H9 (cell line): ENCODE measurements around the gene GDI2. TPM values are rescaled to one million over a fixed set of nuclear protein-coding genes. Genes with fewer than 3 reads are reported as not detected.

Experiments used
- DNase-seq: peaks from one replicate; pipeline ENCODE4 v3.0.0-alpha.2; 2017
- H2AFZ ChIP-seq: one replicate; pipeline ENCODE4 v1.6.1; 2013; ENCODE audit warnings: mild to moderate bottlenecking, low read length, control low read depth, moderate library complexity
- H2AK5ac ChIP-seq: 2 replicates; pipeline ENCODE4 v1.6.1; 2013; ENCODE audit warnings: low read length, control low read depth, mixed read lengths; ENCODE audit not compliant: insufficient read length
- H2BK120ac ChIP-seq: one replicate; pipeline ENCODE4 v1.6.1; 2013; ENCODE audit warnings: low read depth, mild to moderate bottlenecking, low read length, control low read depth, inconsistent platforms; ENCODE audit not compliant: poor library complexity, severe bottlenecking
- H2BK12ac ChIP-seq: 2 replicates; pipeline ENCODE4 v1.6.1; 2013; ENCODE audit warnings: low read length, control low read depth, mixed read lengths, low read depth; ENCODE audit not compliant: insufficient read length
- H2BK15ac ChIP-seq: 2 replicates; pipeline ENCODE4 v1.6.1; 2013; ENCODE audit warnings: low read depth, low read length, control low read depth
- H2BK20ac ChIP-seq: one replicate; pipeline ENCODE4 v1.6.1; 2013; ENCODE audit warnings: low read depth, mild to moderate bottlenecking, low read length, control low read depth, inconsistent platforms; ENCODE audit not compliant: poor library complexity, severe bottlenecking
- H2BK5ac ChIP-seq: 2 replicates; pipeline ENCODE4 v1.6.1; 2013; ENCODE audit warnings: low read length, control low read depth, mixed read lengths; ENCODE audit not compliant: insufficient read length
- H3K14ac ChIP-seq: 2 replicates; pipeline ENCODE4 v1.6.1; 2013; ENCODE audit warnings: low read length, control low read depth; ENCODE audit not compliant: insufficient read depth
- H3K18ac ChIP-seq: 2 replicates; pipeline ENCODE4 v1.6.1; 2013; ENCODE audit warnings: low read depth, mild to moderate bottlenecking, mixed read lengths, low read length, control low read depth; ENCODE audit not compliant: insufficient read length
- H3K23ac ChIP-seq: 2 replicates; pipeline ENCODE4 v1.6.1; 2013; ENCODE audit warnings: low read length, control low read depth, mixed read lengths, low read depth; ENCODE audit not compliant: insufficient read length
- H3K23me2 ChIP-seq: 2 replicates; pipeline ENCODE4 v1.6.1; 2013; ENCODE audit warnings: low read depth, mild to moderate bottlenecking, mixed read lengths, low read length, control low read depth; ENCODE audit not compliant: insufficient read length, poor library complexity, severe bottlenecking
- H3K27ac ChIP-seq: 2 replicates; pipeline ENCODE4 v1.5.1; 2013; ENCODE audit warnings: low read length, control low read depth, mixed read lengths, low read depth; ENCODE audit not compliant: insufficient read length
- H3K27me3 ChIP-seq: 2 replicates; pipeline ENCODE4 v1.6.1; 2013; ENCODE audit warnings: low read length, control low read depth, inconsistent platforms; ENCODE audit not compliant: insufficient read depth
- H3K4ac ChIP-seq: 2 replicates; pipeline ENCODE4 v1.6.1; 2013; ENCODE audit warnings: low read depth, mild to moderate bottlenecking, control low read depth, inconsistent platforms, low read length, moderate library complexity
- H3K4me1 ChIP-seq: 2 replicates; pipeline ENCODE4 v1.6.1; 2013; ENCODE audit warnings: low read length, control low read depth, inconsistent platforms; ENCODE audit not compliant: insufficient read depth
- H3K4me2 ChIP-seq: 2 replicates; pipeline ENCODE4 v1.6.1; 2013; ENCODE audit warnings: low read length, control low read depth, mixed read lengths; ENCODE audit not compliant: insufficient read length, insufficient read depth
- H3K56ac ChIP-seq: 2 replicates; pipeline ENCODE4 v1.6.1; 2013; ENCODE audit warnings: low read depth, mild to moderate bottlenecking, mixed read lengths, low read length, control low read depth; ENCODE audit not compliant: insufficient read length
- H3K79me1 ChIP-seq: 2 replicates; pipeline ENCODE4 v1.6.1; 2013; ENCODE audit warnings: low read depth, mild to moderate bottlenecking, moderate library complexity, low read length, control low read depth, inconsistent platforms; ENCODE audit not compliant: insufficient read depth, poor library complexity, severe bottlenecking
- H3K79me2 ChIP-seq: 2 replicates; pipeline ENCODE4 v1.6.1; 2013; ENCODE audit warnings: low read length, control low read depth, inconsistent platforms; ENCODE audit not compliant: insufficient read depth
- H3K9ac ChIP-seq: 2 replicates; pipeline ENCODE4 v1.6.1; 2013; ENCODE audit warnings: low read length, control low read depth, mixed read lengths; ENCODE audit not compliant: insufficient read length; ENCODE audit errors: extremely low read depth
- H3K9me3 ChIP-seq: one replicate; pipeline ENCODE4 v1.6.1; 2013; ENCODE audit warnings: low read depth, low read length, inconsistent platforms; ENCODE audit not compliant: control insufficient read depth
- H3T11ph ChIP-seq: one replicate; pipeline ENCODE4 v1.6.1; 2013; ENCODE audit warnings: mild to moderate bottlenecking, low read length, control low read depth, inconsistent platforms
- H4K20me1 ChIP-seq: one replicate; pipeline ENCODE4 v1.6.1; 2013; ENCODE audit not compliant: control insufficient read depth, insufficient read length, insufficient read depth
- H4K5ac ChIP-seq: 2 replicates; pipeline ENCODE4 v1.6.1; 2013; ENCODE audit warnings: low read depth, mild to moderate bottlenecking, mixed read lengths, low read length, control low read depth; ENCODE audit not compliant: insufficient read length
- H4K8ac ChIP-seq: replicated peaks from 2 replicates; pipeline ENCODE4 v1.6.1; 2013; ENCODE audit warnings: low read length, control low read depth, mixed read lengths, low read depth; ENCODE audit not compliant: insufficient read length
- H4K91ac ChIP-seq: 2 replicates; pipeline ENCODE4 v1.6.1; 2013; ENCODE audit warnings: low read depth, mild to moderate bottlenecking, moderate library complexity, mixed read lengths, low read length, control low read depth; ENCODE audit not compliant: insufficient read length
- H3K27ac Mint-ChIP-seq, 3 experiments: 2 replicates in 2 of 3; 3 replicates in 1 of 3; pipeline ENCODE4 v1.8.0; 2020 to 2021; ENCODE audit warnings: mixed read lengths in 3 of 3, mild to moderate bottlenecking in 1 of 3, moderate library complexity in 1 of 3
- H3K27me3 Mint-ChIP-seq: 2 replicates; pipeline ENCODE4 v1.8.0; 2021; ENCODE audit warnings: low read depth, mild to moderate bottlenecking, moderate library complexity, mixed read lengths
- H3K36me3 Mint-ChIP-seq, 3 experiments: 2 replicates in 2 of 3; 3 replicates in 1 of 3; pipeline ENCODE4 v1.8.0; 2020 to 2021; ENCODE audit warnings: low read depth in 3 of 3, mixed read lengths in 3 of 3; ENCODE audit not compliant: insufficient read depth in 1 of 3
- H3K4me1 Mint-ChIP-seq, 2 experiments: 2 replicates each; pipeline ENCODE4 v1.8.0; 2020; ENCODE audit warnings: mixed read lengths in 2 of 2
- H3K4me3 Mint-ChIP-seq, 2 experiments: 2 replicates in 1 of 2; 3 replicates in 1 of 2; pipeline ENCODE4 v1.8.0; 2020 to 2021; ENCODE audit warnings: mild to moderate bottlenecking in 2 of 2, mixed read lengths in 2 of 2, moderate library complexity in 1 of 2
- H3K9me3 Mint-ChIP-seq, 2 experiments: 2 replicates in 1 of 2; 3 replicates in 1 of 2; pipeline ENCODE4 v1.8.0; 2020; ENCODE audit warnings: mild to moderate bottlenecking in 2 of 2, mixed read lengths in 2 of 2, moderate library complexity in 1 of 2
- WGBS: extraction: QIAGEN DNeasy Blood & Tissue Kit; methylation state at CpG from one replicate; pipeline ENCODE4 v1.1.7; 2013; ENCODE audit warnings: missing lambda C conversion rate, low lambda C conversion rate, mixed read lengths; ENCODE audit not compliant: insufficient read length; ENCODE audit errors: extremely low coverage; 5-methylcytosine and 5-hydroxymethylcytosine counted together
- total RNA-seq: library from RNA; stranded (reverse); gene quantifications from 2 replicates; pipeline ENCODE4 v1.2.1, GENCODE V29; 2021
- TF ChIP-seq, protein P1 (sequence below): fragments of 200-600 bp; sonication (generic); conservative IDR thresholded peaks from 3 replicates; pipeline ENCODE4 v1.8.0; 2021; ENCODE audit warnings: antibody characterized with exemption, mild to moderate bottlenecking

Gene GDI2
- total RNA-seq, 1 experiment from 2014 or later: 351 TPM

DNA sequence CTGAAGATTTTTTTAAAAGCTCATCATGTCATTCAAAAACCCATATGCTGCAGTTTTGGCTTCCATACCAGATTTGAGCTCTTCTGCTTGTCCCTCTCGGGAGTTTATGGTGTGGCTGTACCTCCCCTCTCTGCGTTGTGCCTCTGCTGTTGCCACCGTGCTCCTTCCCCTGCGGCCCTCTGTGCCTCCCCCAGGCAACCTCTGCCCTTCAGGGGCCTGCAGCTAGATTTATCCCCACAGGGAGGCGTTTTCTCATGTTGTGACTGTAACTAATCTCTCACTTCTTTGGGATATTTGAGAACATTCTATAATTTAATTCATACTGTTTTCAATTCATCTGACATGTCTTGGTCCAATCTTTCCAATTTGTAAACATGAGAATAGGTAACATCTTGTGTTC, 75.9 kb downstream of the GDI2 start:
- no peaks in the 10 kb centered on the region for H3K4me1 ChIP-seq
- peaks cover 5 to 6% of the 10 kb centered on the region in 2 experiments for H3K4me1 Mint-ChIP-seq
- no peaks in the 10 kb centered on the region for H3K79me1 ChIP-seq
- H3K27ac ChIP-seq: no peak overlapping the region
- no peaks in the 10 kb centered on the region for H3K9me3 ChIP-seq
- H3K4me2 ChIP-seq: no peak overlapping the region
- H3K4ac ChIP-seq: no peak overlapping the region
- no peaks in the 10 kb centered on the region for H3K23me2 ChIP-seq
- H3K18ac ChIP-seq: no peak overlapping the region
- H2BK120ac ChIP-seq: no peak overlapping the region
- no peaks in the 10 kb centered on the region for H3K27me3 Mint-ChIP-seq
- H4K5ac ChIP-seq: no peak overlapping the region
- H2BK20ac ChIP-seq: no peak overlapping the region
- no peak overlapping the region for H3T11ph ChIP-seq
- no peak overlapping the region for H2BK12ac ChIP-seq
- no peak overlapping the region for H2BK5ac ChIP-seq
- H3K9ac ChIP-seq: no peak overlapping the region
- no peak overlapping the region for H4K91ac ChIP-seq
- H3K4me3 Mint-ChIP-seq: no peak overlapping the region
- no peaks in the 10 kb centered on the region for H3K9me3 Mint-ChIP-seq
- H3K27me3 ChIP-seq: no peaks in the 10 kb centered on the region
- peak overlapping the region in 1 of 3 experiments; percentile 41; a peak in 2 of 7 replicates for H3K27ac Mint-ChIP-seq
- H3K79me2 ChIP-seq: no peaks in the 10 kb centered on the region
- H2AK5ac ChIP-seq: no peak overlapping the region
- H3K36me3 Mint-ChIP-seq: peaks cover 4 to 60% (median 27%) of the 10 kb centered on the region in 3 experiments; a peak in 5 of 7 replicates
- peak; percentile 54 for DNase-seq
- no peak overlapping the region for H4K8ac ChIP-seq
- no peak overlapping the region for H2BK15ac ChIP-seq
- no peaks in the 10 kb centered on the region for H4K20me1 ChIP-seq
- TF ChIP-seq, protein P1, sequence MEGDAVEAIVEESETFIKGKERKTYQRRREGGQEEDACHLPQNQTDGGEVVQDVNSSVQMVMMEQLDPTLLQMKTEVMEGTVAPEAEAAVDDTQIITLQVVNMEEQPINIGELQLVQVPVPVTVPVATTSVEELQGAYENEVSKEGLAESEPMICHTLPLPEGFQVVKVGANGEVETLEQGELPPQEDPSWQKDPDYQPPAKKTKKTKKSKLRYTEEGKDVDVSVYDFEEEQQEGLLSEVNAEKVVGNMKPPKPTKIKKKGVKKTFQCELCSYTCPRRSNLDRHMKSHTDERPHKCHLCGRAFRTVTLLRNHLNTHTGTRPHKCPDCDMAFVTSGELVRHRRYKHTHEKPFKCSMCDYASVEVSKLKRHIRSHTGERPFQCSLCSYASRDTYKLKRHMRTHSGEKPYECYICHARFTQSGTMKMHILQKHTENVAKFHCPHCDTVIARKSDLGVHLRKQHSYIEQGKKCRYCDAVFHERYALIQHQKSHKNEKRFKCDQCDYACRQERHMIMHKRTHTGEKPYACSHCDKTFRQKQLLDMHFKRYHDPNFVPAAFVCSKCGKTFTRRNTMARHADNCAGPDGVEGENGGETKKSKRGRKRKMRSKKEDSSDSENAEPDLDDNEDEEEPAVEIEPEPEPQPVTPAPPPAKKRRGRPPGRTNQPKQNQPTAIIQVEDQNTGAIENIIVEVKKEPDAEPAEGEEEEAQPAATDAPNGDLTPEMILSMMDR: peak; percentile 57
- H3K56ac ChIP-seq: no peak overlapping the region
- H3K23ac ChIP-seq: no peak overlapping the region
- no CpG with 5 or more reads among the region's 5 CpGs for WGBS
- no peak overlapping the region for H3K14ac ChIP-seq
- H2AFZ ChIP-seq: no peak overlapping the region
